HG03103 (cell line): ENCODE measurements around the gene APP.
A peak's percentile ranks its signal among the peaks of the same experiment; 100 is the strongest.
"Not testable (repeated sequence)": the region's sequence is repeated elsewhere in the genome, so short reads cannot be mapped to it uniquely, and the experiment has no call there.

Source experiments
- ATAC-seq: cut with Tn5 transposase; IDR thresholded peaks from one replicate; pipeline ENCODE4 v1.9.1; 2021; ENCODE audit warnings: low read depth; ENCODE audit not compliant: unreplicated experiment

Gene APP

GRCh38 chr21:26165331-26165730 is 5.2 kb downstream of the APP start:
- ATAC-seq: no peak

DNA sequence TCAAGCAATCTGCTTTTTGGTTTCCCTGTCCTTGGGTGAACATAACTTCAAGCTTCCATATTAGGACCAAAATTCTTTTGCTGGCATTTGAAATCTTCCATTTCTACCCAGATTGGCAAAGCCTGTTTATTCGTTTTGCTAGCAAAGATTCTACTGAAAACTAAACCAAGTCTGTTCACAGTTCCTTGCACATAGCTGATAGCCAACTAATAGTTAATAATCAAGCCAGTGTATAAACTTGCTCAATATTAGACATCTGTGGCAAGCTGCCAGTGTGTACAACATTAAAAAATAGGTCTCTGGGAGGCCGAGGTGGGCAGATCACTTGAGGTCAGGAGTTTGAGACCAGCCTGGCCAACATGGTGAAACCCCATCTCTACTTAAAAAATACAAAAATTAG is 6.3 kb downstream of the APP start:
- no peak for ATAC-seq

GRCh38 chr21:26162081-26162480 is 8.5 kb downstream of the APP start:
- ATAC-seq: no peak

DNA sequence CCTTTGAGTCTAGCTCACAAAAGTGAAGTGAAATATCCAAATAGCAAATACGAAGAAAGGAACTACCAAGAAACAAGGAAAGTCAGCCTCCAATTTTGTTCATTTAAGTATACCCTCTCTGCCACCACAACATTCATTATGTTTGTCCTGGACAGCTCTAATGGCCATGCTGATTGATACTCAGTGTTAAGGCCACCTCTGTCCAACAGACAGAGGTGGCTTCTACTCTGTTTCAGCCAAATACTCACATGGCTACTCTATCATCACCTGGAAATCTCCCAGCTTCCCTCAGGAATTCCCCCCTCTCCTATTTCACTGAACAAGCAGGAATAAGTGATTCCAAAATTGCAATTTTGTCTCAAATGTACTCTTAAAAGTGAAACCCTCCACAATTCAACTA is 10.7 kb downstream of the APP start:
- no peak for ATAC-seq

- ATAC-seq: no peak
These were observed 12.8 kb downstream of the APP start for GRCh38 chr21:26157801-26158200.

DNA sequence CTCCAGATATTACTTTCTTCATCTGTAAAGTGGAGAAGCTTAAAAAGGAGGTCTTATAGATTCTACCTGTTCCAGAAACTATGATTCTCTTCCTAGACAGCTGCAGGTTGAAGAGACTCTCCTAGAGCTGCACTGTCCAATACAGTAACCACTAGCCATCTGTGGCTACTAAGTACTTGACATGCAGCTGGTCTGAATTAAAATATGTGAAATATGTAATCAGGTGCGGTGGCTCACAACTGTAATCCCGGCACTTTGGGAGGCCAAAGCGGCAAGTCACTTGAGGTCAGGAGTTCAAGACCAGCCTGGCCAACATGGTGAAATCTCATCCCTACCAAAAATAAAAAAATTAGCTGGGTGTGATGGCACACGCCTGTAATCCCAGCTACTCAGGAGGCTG is 15.8 kb downstream of the APP start:
- no peak for ATAC-seq

- ATAC-seq: no peak
These were observed 16.8 kb downstream of the APP start for GRCh38 chr21:26153758-26154157.

DNA sequence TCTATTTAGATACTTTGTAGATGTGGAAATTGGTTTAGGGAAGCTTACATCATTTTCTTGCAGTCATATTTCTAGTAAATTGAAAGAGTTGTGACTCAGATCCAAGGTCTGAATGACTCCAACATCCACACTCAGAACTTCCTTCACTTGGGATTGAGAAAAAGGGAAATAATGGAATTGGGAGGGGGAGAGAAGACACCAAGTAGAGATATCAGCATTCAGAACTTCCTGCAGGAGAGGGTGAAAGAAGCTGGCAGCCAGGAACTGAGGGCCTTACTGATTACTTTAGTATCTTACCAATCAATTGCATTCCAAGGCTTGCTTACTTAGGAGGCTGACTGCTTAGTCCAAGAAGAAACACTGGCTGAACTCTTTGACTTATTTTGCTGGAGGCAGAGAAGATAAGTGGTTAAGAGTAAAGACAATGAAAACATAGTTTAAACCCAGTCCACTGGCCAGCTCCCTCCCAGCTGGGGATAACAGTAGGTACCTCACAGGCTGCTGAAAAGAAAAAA is 21.7 kb downstream of the APP start:
- ATAC-seq: no peak

GRCh38 chr21:26148071-26148839 is 22.3 kb downstream of the APP start:
- ATAC-seq: no peak

DNA sequence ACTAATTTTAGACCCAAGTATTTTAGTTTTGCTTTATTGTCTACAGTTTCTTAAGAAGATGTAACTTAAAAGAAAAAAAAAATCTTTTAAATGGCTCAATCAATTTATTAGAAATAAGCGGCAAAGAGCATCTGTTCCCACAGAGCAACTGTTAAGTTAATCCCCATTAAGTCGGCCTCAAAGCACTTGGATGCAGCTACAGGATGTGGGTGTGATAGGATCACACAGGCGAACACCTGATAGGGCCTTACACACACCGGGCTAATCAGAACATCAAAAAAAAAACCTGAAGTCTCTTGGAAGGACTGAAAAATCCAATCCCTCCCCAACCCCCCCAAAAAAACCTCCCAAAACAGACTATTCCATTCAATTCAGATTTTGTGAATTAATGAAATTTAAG is 23.0 kb downstream of the APP start:
- ATAC-seq: no peak

GRCh38 chr21:26146681-26147080 is 23.9 kb downstream of the APP start:
- no peak for ATAC-seq

- ATAC-seq: no peak
These were observed 26.5 kb downstream of the APP start for GRCh38 chr21:26144031-26144430.

GRCh38 chr21:26142363-26142762 is 28.2 kb downstream of the APP start:
- ATAC-seq: no peak

DNA sequence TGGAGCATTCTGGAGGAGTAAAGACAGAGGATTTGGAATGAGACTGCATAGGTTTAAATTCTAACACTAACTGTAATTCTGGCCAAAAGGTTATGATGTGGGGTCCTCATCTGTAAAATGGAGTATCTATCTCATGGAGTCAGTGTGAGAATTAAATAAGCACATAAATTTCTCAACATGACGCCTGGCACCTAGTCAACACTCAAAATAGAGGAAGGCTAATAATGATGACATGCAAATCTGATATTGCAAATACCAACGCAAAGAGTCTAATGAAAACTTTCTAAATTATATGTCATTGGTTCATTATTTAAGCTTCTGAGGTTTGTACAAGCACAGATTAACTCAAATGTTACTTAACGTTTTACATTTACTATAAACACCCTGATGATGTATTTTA is 29.6 kb downstream of the APP start:
- no peak for ATAC-seq

- no peak for ATAC-seq
These were observed 30.4 kb downstream of the APP start for GRCh38 chr21:26140164-26140579.

GRCh38 chr21:26138615-26139257 is 31.8 kb downstream of the APP start:
- no peak for ATAC-seq

GRCh38 chr21:26137379-26138060 is 33.0 kb downstream of the APP start:
- ATAC-seq: no peak

- peak; percentile 97 for ATAC-seq
These were observed 33.9 kb downstream of the APP start for GRCh38 chr21:26136671-26137070.

DNA sequence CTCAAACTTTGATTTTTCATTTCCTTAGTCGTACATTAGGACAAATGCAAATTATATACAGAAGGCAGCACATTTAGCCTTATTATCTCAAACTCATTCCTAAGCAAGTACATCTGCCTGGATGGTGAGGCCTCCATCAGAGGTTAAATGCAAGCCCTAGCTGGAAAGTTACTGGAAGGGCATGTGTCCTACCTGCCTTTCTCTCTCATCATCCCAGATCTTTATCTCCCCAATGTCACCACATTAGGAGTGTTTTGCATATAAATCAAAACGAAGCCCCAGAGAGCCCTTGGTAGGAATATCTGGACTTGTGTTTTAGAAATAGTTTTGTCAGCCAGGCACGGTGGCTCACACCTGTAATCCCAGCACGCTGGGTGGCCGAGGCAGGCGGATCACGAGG is 35.0 kb downstream of the APP start:
- ATAC-seq: no peak

DNA sequence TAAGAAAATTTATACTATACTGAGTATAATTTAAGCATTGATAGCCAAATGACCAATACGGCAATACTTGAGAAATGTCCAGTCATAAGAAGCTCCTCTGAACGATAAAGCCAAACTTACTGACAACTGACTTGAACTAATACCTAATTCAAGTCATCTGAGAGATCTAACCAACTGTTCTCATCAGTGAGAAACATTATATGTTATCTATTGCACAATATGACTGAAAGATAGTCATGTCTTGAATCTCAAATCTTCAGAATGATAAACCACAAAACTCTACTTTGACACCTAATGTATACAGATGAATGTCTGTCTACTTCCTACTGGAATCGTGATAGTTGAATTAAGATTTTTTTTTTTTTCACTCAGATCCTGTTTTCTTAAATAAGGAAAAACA is 39.0 kb downstream of the APP start:
- ATAC-seq: no peak

DNA sequence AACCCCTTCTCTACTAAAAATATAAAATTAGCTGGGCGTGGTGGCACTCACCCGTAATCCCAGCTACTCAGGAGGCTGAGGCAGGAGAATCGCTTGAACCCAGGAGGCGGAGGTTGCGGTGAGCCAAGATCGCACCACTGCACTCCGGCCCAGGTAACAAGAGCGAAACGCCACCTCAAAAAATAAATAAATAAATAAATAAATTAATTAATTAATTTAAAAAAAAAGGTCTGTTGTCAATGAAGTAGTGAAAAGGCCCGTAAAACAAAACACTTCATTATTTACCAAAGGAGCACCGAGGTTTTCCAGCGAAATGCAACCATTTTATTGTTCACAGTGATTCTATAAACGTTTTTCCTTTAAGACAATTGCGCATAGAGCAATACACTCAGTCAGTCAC is 39.5 kb downstream of the APP start:
- not testable (repeated sequence) for ATAC-seq
